ENCODE results near the gene ALKBH3.

The ALKBH3 gene

DNA sequence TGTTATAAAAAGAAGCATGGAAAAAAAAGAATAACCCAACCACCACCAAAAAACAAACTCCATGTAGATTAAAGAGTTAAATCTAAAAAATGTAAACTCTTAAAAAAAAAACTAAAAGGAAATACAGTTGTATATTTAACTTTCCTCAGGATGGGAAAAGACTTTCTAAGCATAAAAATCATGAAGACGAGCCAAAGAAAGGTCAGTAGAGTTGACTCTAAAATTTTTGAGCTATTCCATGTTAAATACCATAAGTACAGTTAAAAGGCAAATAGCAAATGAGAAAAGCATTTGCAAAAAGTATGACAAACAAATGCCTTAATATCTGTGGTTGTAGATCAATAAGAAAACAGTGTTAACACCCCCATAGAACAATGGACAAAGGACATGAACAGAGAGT lies 33.8 kb downstream of the ALKBH3 start:
- H3K27me3 ChIP-seq (ENCODE audit: control insufficient read depth, insufficient read depth, low read length), result no peaks in the 10 kb centered on the region
- no peak overlapping the region for H3K4me3 ChIP-seq (ENCODE audit: low read depth, low read length)
- H3K4me1 ChIP-seq (ENCODE audit: control insufficient read depth, insufficient read depth, low read length), result peaks cover 5% of the 10 kb centered on the region
- H3K36me3 ChIP-seq (ENCODE audit: control insufficient read depth, insufficient read depth, low read length), result no peaks in the 10 kb centered on the region
- H3K9ac ChIP-seq (ENCODE audit: low read depth, low read length), result no peak overlapping the region
- H3K9me3 ChIP-seq (ENCODE audit: control insufficient read depth, insufficient read depth, low read length), result no peaks in the 10 kb centered on the region

- Histone ChIP-seq H3K9me3 (ENCODE audit: control insufficient read depth, insufficient read depth, low read length) (no peaks in the 10 kb centered on the region), H3K27me3 (ENCODE audit: control insufficient read depth, insufficient read depth, low read length) (no peaks in the 10 kb centered on the region), H3K4me1 (ENCODE audit: control insufficient read depth, insufficient read depth, low read length) (peaks cover 17% of the 10 kb centered on the region), H3K4me3 (ENCODE audit: low read depth, low read length) (no peak overlapping the region), H3K9ac (ENCODE audit: low read depth, low read length) (no peak overlapping the region), H3K36me3 (ENCODE audit: control insufficient read depth, insufficient read depth, low read length) (no peaks in the 10 kb centered on the region)
Measured at GRCh38 chr11:43916621-43917020, 36.0 kb downstream of the ALKBH3 start.

GRCh38 chr11:43917851-43918250 lies 37.2 kb downstream of the ALKBH3 start:
- H3K9ac ChIP-seq (ENCODE audit: low read depth, low read length), result no peak overlapping the region
- no peak overlapping the region for H3K4me3 ChIP-seq (ENCODE audit: low read depth, low read length)
- H3K9me3 ChIP-seq (ENCODE audit: control insufficient read depth, insufficient read depth, low read length), result no peaks in the 10 kb centered on the region
- no peaks in the 10 kb centered on the region for H3K27me3 ChIP-seq (ENCODE audit: control insufficient read depth, insufficient read depth, low read length)
- peaks cover 17% of the 10 kb centered on the region for H3K4me1 ChIP-seq (ENCODE audit: control insufficient read depth, insufficient read depth, low read length)
- H3K36me3 ChIP-seq (ENCODE audit: control insufficient read depth, insufficient read depth, low read length), result no peaks in the 10 kb centered on the region

DNA sequence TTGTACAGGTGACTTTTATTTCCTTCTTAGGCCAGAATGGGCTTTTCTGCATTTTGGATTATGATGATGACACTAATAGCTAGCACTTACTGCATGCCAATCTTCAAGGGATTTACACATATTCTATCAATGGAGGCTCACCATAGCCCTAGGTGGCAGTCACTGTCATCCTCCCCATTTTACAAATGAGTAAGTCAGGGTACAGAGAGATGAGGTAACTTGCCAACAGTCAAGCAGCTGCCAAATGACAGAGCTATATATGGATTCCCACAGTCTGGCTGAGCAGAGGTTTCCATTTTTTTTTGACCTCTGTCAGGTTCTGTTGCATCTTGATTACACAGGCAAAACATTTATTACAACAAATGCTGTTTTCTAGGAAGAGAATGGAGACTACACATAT lies 38.0 kb downstream of the ALKBH3 start:
- Histone ChIP-seq H3K4me3 (ENCODE audit: low read depth, low read length) (no peak overlapping the region), H3K27me3 (ENCODE audit: control insufficient read depth, insufficient read depth, low read length) (no peaks in the 10 kb centered on the region), H3K9me3 (ENCODE audit: control insufficient read depth, insufficient read depth, low read length) (no peaks in the 10 kb centered on the region), H3K36me3 (ENCODE audit: control insufficient read depth, insufficient read depth, low read length) (no peaks in the 10 kb centered on the region), H3K4me1 (ENCODE audit: control insufficient read depth, insufficient read depth, low read length) (peaks cover 20% of the 10 kb centered on the region), H3K9ac (ENCODE audit: low read depth, low read length) (no peak overlapping the region)

DNA sequence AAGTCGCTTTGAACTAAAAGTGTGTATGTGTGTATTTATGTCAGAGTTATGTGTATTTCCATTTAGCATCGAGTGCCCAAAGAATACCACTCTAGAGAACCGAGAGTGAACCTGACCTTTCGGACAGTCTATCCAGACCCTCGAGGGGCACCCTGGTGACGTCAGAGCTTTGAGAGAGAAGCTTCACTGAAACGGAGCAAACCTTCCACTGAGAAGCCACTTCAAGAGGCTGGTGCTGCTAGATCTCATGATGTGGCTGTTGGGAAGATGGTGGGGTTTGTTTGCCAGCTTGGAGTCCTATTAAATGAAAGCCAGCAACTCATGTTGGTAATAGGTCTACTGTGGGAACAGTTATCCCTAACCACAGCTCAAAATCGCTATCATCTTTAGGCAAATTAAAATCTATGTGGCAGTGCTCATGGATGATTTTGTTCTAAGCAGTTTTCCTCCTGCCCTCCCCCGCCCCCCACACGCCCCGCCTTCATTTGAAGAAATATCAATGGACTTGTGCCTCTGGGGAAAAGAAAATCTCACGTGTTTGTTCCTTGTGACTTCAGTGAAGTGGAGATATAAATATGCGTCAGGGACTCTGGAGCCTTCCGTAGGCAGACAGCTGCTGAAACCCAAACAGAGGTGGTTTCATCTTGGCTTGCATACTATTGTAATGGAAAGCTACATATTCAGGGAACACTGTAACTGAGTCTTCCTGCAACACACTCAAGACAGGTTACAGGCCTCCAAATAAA lies 39.4 kb downstream of the ALKBH3 start:
- Histone ChIP-seq H3K4me1 (ENCODE audit: control insufficient read depth, insufficient read depth, low read length) (peaks cover 22% of the 10 kb centered on the region), H3K9ac (ENCODE audit: low read depth, low read length) (peak overlapping the region; percentile 26), H3K4me3 (ENCODE audit: low read depth, low read length) (no peak overlapping the region), H3K36me3 (ENCODE audit: control insufficient read depth, insufficient read depth, low read length) (no peaks in the 10 kb centered on the region), H3K9me3 (ENCODE audit: control insufficient read depth, insufficient read depth, low read length) (no peaks in the 10 kb centered on the region), H3K27me3 (ENCODE audit: control insufficient read depth, insufficient read depth, low read length) (no peaks in the 10 kb centered on the region)

- Histone ChIP-seq H3K4me3 (ENCODE audit: low read depth, low read length) (no peak overlapping the region), H3K36me3 (ENCODE audit: control insufficient read depth, insufficient read depth, low read length) (no peaks in the 10 kb centered on the region), H3K9ac (ENCODE audit: low read depth, low read length) (no peak overlapping the region), H3K27me3 (ENCODE audit: control insufficient read depth, insufficient read depth, low read length) (no peaks in the 10 kb centered on the region), H3K4me1 (ENCODE audit: control insufficient read depth, insufficient read depth, low read length) (peaks cover 22% of the 10 kb centered on the region), H3K9me3 (ENCODE audit: control insufficient read depth, insufficient read depth, low read length) (no peaks in the 10 kb centered on the region)
Measured at GRCh38 chr11:43920598-43921419, 40.2 kb downstream of the ALKBH3 start.

GRCh38 chr11:43921561-43922294 lies 41.1 kb downstream of the ALKBH3 start:
- no peak overlapping the region for H3K9ac ChIP-seq (ENCODE audit: low read depth, low read length)
- H3K36me3 ChIP-seq (ENCODE audit: control insufficient read depth, insufficient read depth, low read length), result no peaks in the 10 kb centered on the region
- H3K27me3 ChIP-seq (ENCODE audit: control insufficient read depth, insufficient read depth, low read length), result no peaks in the 10 kb centered on the region
- peaks cover 22% of the 10 kb centered on the region for H3K4me1 ChIP-seq (ENCODE audit: control insufficient read depth, insufficient read depth, low read length)
- H3K9me3 ChIP-seq (ENCODE audit: control insufficient read depth, insufficient read depth, low read length), result no peaks in the 10 kb centered on the region
- no peak overlapping the region for H3K4me3 ChIP-seq (ENCODE audit: low read depth, low read length)

GRCh38 chr11:43922295-43922648 lies 41.6 kb downstream of the ALKBH3 start:
- Histone ChIP-seq H3K4me1 (ENCODE audit: control insufficient read depth, insufficient read depth, low read length) (peaks cover 24% of the 10 kb centered on the region), H3K36me3 (ENCODE audit: control insufficient read depth, insufficient read depth, low read length) (no peaks in the 10 kb centered on the region), H3K4me3 (ENCODE audit: low read depth, low read length) (no peak overlapping the region), H3K27me3 (ENCODE audit: control insufficient read depth, insufficient read depth, low read length) (no peaks in the 10 kb centered on the region), H3K9me3 (ENCODE audit: control insufficient read depth, insufficient read depth, low read length) (no peaks in the 10 kb centered on the region), H3K9ac (ENCODE audit: low read depth, low read length) (no peak overlapping the region)

DNA sequence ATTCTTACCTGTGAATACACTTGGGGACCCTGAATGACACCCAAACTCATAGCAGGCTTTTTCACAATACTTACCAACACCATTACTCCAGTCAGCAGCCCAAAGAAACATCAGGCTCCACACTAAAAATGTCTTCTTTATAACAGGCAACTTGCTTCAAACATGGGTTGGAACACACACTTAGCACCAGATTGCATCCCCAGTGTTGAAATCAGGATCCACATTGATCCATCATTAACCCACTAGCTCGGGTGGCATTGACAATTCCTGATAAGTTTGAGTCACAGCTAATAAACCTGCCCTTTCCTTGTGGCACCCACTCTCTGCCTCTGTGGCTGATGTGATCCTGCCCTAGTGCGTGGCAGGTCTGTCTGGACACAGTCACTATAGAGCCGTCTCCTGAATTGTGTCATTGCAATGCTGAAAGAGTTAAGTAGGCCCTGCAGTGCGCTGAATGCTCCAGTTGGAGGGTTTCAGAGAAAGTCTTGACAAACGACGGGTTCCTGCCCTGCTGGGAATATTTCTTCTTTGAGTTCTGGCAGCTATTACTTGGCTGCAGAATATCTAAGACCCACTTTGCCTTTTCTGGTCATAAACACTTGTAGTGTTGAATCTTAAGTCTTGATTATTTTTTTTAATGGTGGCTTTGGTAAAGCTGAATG lies 42.2 kb downstream of the ALKBH3 start:
- no peak overlapping the region for H3K4me3 ChIP-seq (ENCODE audit: low read depth, low read length)

DNA sequence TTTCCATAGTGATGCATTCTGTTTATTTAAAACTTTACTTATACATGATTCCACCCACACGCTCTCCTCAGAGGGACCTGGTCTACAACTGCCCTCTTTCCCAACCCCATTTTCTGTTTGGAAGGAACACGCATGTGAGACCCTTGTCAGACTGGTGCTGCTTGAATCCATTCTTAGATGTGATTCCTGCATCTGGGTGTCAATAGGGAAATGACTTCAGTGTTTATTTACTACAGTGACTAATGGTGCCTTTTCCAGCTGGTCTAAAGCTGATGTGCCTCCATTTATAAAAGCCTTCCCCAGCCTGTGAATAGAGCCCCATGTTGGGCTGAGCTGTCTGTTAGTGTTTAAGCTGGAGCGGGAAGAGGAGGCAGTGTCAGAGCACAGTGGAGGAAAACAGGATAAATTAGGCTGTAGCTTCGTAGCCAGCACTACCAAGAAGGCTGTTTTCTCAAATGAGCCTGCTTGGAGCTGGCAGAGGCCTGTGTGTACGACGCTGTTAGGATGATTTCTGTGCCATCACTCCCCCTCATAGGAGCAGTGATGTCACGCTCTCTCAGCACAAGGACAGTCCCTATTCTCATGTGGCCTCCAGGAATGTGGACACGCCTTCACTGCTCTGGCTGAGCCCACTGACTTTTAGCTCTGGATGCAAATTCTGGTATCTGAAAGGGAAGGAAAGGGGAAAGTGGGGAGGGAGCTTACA lies 42.9 kb downstream of the ALKBH3 start:
- H3K4me3 ChIP-seq (ENCODE audit: low read depth, low read length), result no peak overlapping the region
- no peaks in the 10 kb centered on the region for H3K9me3 ChIP-seq (ENCODE audit: control insufficient read depth, insufficient read depth, low read length)
- H3K4me1 ChIP-seq (ENCODE audit: control insufficient read depth, insufficient read depth, low read length), result peaks cover 28% of the 10 kb centered on the region
- peak overlapping the region; percentile 8 for H3K9ac ChIP-seq (ENCODE audit: low read depth, low read length)
- no peaks in the 10 kb centered on the region for H3K27me3 ChIP-seq (ENCODE audit: control insufficient read depth, insufficient read depth, low read length)
- H3K36me3 ChIP-seq (ENCODE audit: control insufficient read depth, insufficient read depth, low read length), result no peaks in the 10 kb centered on the region

More for the DNA sequence above, 42.2 kb downstream of the ALKBH3 start:
- Histone ChIP-seq H3K9me3 (ENCODE audit: control insufficient read depth, insufficient read depth, low read length) (no peaks in the 10 kb centered on the region), H3K27me3 (ENCODE audit: control insufficient read depth, insufficient read depth, low read length) (no peaks in the 10 kb centered on the region), H3K4me1 (ENCODE audit: control insufficient read depth, insufficient read depth, low read length) (peaks cover 25% of the 10 kb centered on the region), H3K9ac (ENCODE audit: low read depth, low read length) (no peak overlapping the region), H3K36me3 (ENCODE audit: control insufficient read depth, insufficient read depth, low read length) (no peaks in the 10 kb centered on the region)
